Smooth muscle cell (in vitro differentiated cells): ENCODE measurements around the gene TFDP1. TPM values are rescaled to one million over a fixed set of nuclear protein-coding genes. Genes with fewer than 3 reads are reported as not detected.

Experiments used
- DNase-seq: peaks from one replicate; lab custom pipeline; 2025; ENCODE audit not compliant: unreplicated experiment; lab: John Stamatoyannopoulos, UW
- H2AFZ ChIP-seq: fragments of 200-600 bp; sonication (generic); 2 replicates; pipeline ENCODE4 v1.6.0; 2016; ENCODE audit warnings: antibody characterized with exemption, low read depth, mild to moderate bottlenecking
- H3F3A ChIP-seq: fragments of 200-600 bp; sonication (generic); 2 replicates; pipeline ENCODE4 v1.6.0; 2017; ENCODE audit warnings: antibody characterized with exemption, low read depth
- H3K27ac ChIP-seq: fragments of 200-600 bp; sonication (generic); 2 replicates; pipeline ENCODE4 v1.5.1; 2016; ENCODE audit warnings: low read depth, mild to moderate bottlenecking
- H3K27me3 ChIP-seq: fragments of 200-600 bp; sonication (generic); 2 replicates; pipeline ENCODE4 v1.6.1; 2016; ENCODE audit warnings: low read depth, mild to moderate bottlenecking
- H3K36me3 ChIP-seq: fragments of 200-600 bp; sonication (generic); 2 replicates; pipeline ENCODE4 v1.5.1; 2016; ENCODE audit warnings: low read depth
- H3K4me1 ChIP-seq: fragments of 200-600 bp; sonication (generic); 2 replicates; pipeline ENCODE4 v1.5.1; 2016; ENCODE audit warnings: low read depth
- H3K4me2 ChIP-seq: fragments of 200-600 bp; sonication (generic); 2 replicates; pipeline ENCODE4 v1.6.0; 2016; ENCODE audit warnings: mild to moderate bottlenecking
- H3K4me3 ChIP-seq: fragments of 200-600 bp; sonication (generic); 2 replicates; pipeline ENCODE4 v1.5.1; 2016; ENCODE audit warnings: mild to moderate bottlenecking
- H3K79me2 ChIP-seq: fragments of 200-600 bp; sonication (generic); 2 replicates; pipeline ENCODE4 v1.6.0; 2016; ENCODE audit warnings: low read depth, mild to moderate bottlenecking
- H3K9ac ChIP-seq: fragments of 200-600 bp; sonication (generic); 2 replicates; pipeline ENCODE4 v1.6.0; 2016; ENCODE audit warnings: low read depth
- H3K9me3 ChIP-seq: fragments of 200-600 bp; sonication (generic); replicated peaks from 2 replicates; pipeline ENCODE4 v1.5.1; 2016; ENCODE audit warnings: low read depth
- H4K20me1 ChIP-seq: fragments of 200-600 bp; sonication (generic); 2 replicates; pipeline ENCODE4 v1.6.0; 2016; ENCODE audit warnings: low read depth
- WGBS: methylation state at CpG from one replicate; pipeline ENCODE4 v1.1.7; 2016; ENCODE audit warnings: low lambda C conversion rate; 5-methylcytosine and 5-hydroxymethylcytosine counted together
- polyA plus RNA-seq: library from polyadenylated mRNA; unstranded; fragments of >200 nt; fragmentation: Nextera tagmentation; extraction: Ambion mirVana; gene quantifications from 2 replicates; pipeline ENCODE4 v1.2.1, GENCODE V29; 2016
- total RNA-seq: library from RNA; depleted of rRNA; stranded (reverse); fragments of >200 nt; gene quantifications from 2 replicates; pipeline ENCODE4 v1.2.3, GENCODE V29; 2014
- TF ChIP-seq, protein P1 (sequence below): fragments of 200-600 bp; sonication (generic); IDR thresholded peaks from 2 replicates; pipeline ENCODE4 v1.5.1; 2017; ENCODE audit warnings: borderline replicate concordance, mild to moderate bottlenecking, antibody characterized with exemption; ENCODE audit not compliant: insufficient read depth, poor library complexity, severe bottlenecking

TFDP1 gene
- total and polyA plus RNA-seq, 2 experiments from 2014 or later = 52.8 to 53.6 TPM

GRCh38 chr13:113558461-113558860, 26.1 kb upstream of the TFDP1 start:
- TF ChIP-seq, protein P1, sequence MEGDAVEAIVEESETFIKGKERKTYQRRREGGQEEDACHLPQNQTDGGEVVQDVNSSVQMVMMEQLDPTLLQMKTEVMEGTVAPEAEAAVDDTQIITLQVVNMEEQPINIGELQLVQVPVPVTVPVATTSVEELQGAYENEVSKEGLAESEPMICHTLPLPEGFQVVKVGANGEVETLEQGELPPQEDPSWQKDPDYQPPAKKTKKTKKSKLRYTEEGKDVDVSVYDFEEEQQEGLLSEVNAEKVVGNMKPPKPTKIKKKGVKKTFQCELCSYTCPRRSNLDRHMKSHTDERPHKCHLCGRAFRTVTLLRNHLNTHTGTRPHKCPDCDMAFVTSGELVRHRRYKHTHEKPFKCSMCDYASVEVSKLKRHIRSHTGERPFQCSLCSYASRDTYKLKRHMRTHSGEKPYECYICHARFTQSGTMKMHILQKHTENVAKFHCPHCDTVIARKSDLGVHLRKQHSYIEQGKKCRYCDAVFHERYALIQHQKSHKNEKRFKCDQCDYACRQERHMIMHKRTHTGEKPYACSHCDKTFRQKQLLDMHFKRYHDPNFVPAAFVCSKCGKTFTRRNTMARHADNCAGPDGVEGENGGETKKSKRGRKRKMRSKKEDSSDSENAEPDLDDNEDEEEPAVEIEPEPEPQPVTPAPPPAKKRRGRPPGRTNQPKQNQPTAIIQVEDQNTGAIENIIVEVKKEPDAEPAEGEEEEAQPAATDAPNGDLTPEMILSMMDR = no peak
- DNase-seq = no peak
- Histone ChIP-seq H3K9ac (no peak overlapping the region), H3K4me3 (no peak overlapping the region), H3K9me3 (no peaks in the 10 kb centered on the region), H2AFZ (no peak overlapping the region), H3K79me2 (no peaks in the 10 kb centered on the region), H3K4me1 (no peaks in the 10 kb centered on the region), H3K36me3 (no peaks in the 10 kb centered on the region), H3K27me3 (no peaks in the 10 kb centered on the region), H3F3A (no peaks in the 10 kb centered on the region), H3K27ac (no peak overlapping the region), H4K20me1 (no peaks in the 10 kb centered on the region), H3K4me2 (no peak overlapping the region)
- WGBS = 96% methylated on average over 6 of the region's 6 CpGs

GRCh38 chr13:113559061-113559460, 25.5 kb upstream of the TFDP1 start:
- H3K9me3 ChIP-seq = no peaks in the 10 kb centered on the region
- no peaks in the 10 kb centered on the region for H3K79me2 ChIP-seq
- 91% methylated on average over 7 of the region's 7 CpGs for WGBS
- H3K36me3 ChIP-seq = no peaks in the 10 kb centered on the region
- no peak overlapping the region for H2AFZ ChIP-seq
- no peaks in the 10 kb centered on the region for H4K20me1 ChIP-seq
- no peak overlapping the region for H3K27ac ChIP-seq
- H3K4me2 ChIP-seq = no peak overlapping the region
- H3K27me3 ChIP-seq = no peaks in the 10 kb centered on the region
- DNase-seq = no peak
- no peak overlapping the region for H3K9ac ChIP-seq
- H3F3A ChIP-seq = no peaks in the 10 kb centered on the region
- no peaks in the 10 kb centered on the region for H3K4me1 ChIP-seq
- no peak overlapping the region for H3K4me3 ChIP-seq
- TF ChIP-seq, protein P1 = no peak

- Histone ChIP-seq H3K9me3 (no peaks in the 10 kb centered on the region), H4K20me1 (no peaks in the 10 kb centered on the region), H3K36me3 (no peaks in the 10 kb centered on the region), H2AFZ (no peak overlapping the region), H3K4me3 (no peak overlapping the region), H3K4me2 (no peak overlapping the region), H3K27me3 (no peaks in the 10 kb centered on the region), H3K4me1 (no peaks in the 10 kb centered on the region), H3F3A (no peaks in the 10 kb centered on the region), H3K79me2 (no peaks in the 10 kb centered on the region), H3K9ac (no peak overlapping the region), H3K27ac (no peak overlapping the region)
- TF ChIP-seq, protein P1 = no peak
- DNase-seq = no peak
- WGBS = 96% methylated on average over 29 of the region's 56 CpGs
Measured at GRCh38 chr13:113559901-113560644, 24.5 kb upstream of the TFDP1 start.
